Dermis blood vessel endothelial cell (primary cell): Measurements from ENCODE around the gene LAYN. TPM values are rescaled to one million over a fixed set of nuclear protein-coding genes. Genes with fewer than 3 reads are reported as not detected.
A peak's percentile ranks its signal among the peaks of the same experiment; 100 is the strongest.

Source experiments
- DNase-seq: peaks from one replicate; pipeline ENCODE4 v3.0.0; 2010
- total RNA-seq: library from RNA; depleted of rRNA; stranded (reverse); fragments of >200 nt; gene quantifications from 2 replicates; pipeline ENCODE4 v1.2.3, GENCODE V29; 2014

LAYN gene
- total RNA-seq, 1 donor from 2014 or later = 91.7 TPM

DNA sequence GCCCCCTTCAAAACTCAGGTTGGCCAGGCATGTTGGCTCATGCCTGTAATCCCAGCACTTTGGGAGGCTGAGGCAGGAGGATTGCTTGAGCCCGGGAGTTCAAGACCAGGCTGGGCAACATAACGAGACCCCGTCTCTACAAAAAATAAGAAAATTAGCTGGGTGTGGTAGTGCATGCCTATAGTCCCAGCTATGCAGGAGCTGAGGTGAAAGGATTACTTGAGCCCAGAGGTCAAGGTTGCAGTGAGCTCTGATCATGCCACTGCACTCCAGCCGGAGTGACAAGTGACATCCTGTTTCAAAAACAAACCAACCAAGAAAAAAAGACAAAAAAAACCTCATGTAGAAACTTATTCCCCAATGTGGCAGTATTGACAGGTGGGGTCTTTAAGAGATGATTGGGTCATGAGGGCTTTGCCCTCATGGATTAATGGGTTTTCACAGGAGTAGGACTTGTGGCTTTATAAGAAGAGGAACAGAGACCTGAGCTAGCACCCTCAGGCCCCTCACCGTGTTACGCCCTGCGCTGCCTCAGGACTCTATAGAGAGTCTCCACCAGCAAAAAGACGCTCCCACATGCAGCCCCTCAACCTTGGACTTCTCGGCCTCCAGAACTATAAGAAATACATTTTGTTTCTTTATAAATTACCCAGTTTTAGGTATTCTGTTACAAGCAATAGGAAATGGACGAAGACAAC lies 22.3 kb downstream of the LAYN start:
- DNase-seq = no peak

- DNase-seq = peak; percentile 84
These were observed 24.7 kb downstream of the LAYN start for GRCh38 chr11:111565114-111565720.

DNA sequence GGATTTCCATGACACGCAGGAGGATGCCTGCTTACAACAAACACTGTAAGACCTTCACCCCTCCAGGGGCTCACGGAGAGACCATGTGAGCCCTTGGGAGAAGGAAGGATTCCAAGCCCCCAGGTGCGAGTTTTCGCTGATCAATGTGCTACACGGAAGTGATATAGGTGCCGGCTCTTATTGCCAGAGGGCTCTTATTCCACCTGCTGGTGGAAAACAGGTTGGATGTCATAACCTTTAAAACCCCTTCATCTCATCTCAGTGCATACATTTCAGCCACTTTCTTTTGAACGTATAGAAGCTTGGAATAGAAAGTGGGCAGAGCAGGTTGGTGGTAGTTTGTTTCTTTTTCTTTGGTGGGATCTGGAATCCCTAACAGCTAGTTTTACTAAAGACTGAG lies 25.8 kb downstream of the LAYN start:
- no peak for DNase-seq

DNA sequence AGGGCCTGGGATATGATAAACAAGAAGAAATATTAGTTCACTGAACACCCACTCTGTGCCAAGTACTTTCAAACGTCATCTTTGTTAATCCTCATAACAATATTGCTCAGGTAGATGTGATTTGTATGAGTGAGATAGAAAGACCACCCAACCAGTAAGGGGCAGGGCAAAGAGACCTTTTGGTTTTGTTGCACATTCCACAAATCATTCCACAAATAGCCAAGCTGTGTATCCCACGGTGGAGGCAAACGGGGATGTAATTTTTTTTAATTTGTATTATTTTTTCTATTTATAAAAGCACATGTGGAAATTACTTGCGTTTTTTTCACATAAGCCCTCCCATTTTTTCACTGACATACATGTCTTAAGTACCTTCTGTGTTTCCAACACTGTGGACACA lies 29.0 kb downstream of the LAYN start:
- no peak for DNase-seq

GRCh38 chr11:111570796-111571195 lies 30.3 kb downstream of the LAYN start:
- no peak for DNase-seq

DNA sequence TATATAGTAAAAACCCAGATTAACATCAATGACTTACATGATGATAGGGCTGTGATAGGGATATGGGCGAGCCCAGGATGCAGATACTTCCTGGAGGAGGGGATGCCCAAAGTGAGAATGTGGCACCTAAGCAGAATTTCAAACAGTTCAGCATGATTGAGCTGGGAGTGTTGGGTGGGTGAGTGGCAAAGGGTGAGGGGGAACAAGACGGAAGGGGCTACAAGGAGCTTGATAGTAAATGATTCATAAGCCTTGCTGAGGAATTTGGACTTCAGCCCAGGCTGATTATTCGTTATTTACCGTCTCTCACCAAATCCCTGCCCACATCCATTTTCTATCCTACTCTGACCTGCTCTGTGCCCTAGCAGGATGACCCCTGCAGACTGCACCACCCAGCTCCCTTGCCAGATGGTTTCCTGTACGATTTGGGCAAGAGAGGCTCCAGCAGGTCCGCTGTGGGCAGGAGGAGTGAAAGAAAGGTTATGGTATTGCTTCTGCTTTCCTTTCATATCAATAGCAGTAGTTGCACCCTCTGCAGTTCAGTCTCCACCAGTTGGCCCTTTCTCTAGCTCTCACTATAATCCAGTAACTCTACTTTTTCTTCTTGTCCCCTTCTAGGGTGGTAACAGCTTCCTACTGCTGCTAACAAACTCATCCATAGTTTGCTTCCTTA lies 31.4 kb downstream of the LAYN start:
- DNase-seq = peak; percentile 44

DNA sequence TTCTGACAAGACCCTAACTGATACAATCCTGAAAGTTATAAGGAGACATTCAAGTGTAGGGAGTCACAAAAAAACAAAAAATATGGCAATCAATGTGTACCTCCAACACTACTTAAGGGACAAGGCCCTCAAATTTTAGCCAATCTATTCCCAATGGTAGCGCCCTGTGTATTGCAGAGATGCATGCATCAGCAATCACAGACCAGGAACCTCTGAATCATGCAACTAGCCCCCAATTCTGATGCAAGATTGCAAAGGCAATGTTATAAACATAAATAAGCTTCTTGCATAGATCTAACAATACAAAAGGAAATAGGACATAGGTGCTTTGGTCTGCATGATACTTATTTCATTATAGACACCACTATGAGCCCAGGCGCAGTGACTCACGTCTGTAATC lies 32.1 kb downstream of the LAYN start:
- DNase-seq = no peak

- no peak for DNase-seq
These were observed 33.3 kb downstream of the LAYN start for GRCh38 chr11:111573821-111574249.

GRCh38 chr11:111574373-111575225 lies 34.1 kb downstream of the LAYN start:
- DNase-seq = no peak

DNA sequence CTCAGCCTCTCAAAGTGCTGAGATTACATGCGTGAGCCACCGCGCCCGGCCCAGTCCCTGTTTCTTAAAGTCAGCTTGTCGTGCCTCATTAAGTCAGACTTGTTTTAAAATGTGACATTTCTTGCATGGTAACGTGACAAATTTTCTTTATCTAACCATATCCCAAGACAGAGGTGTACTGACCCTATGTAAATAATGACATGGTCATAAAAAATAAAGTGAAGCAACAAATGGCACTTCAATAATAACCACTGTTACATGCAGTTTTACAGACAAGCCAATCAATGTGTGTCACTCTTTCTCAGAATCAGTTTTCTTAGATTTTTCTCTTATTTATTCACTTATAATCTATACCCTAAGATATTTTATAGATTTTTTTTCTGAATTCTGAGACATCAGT lies 35.2 kb downstream of the LAYN start:
- DNase-seq = no peak

DNA sequence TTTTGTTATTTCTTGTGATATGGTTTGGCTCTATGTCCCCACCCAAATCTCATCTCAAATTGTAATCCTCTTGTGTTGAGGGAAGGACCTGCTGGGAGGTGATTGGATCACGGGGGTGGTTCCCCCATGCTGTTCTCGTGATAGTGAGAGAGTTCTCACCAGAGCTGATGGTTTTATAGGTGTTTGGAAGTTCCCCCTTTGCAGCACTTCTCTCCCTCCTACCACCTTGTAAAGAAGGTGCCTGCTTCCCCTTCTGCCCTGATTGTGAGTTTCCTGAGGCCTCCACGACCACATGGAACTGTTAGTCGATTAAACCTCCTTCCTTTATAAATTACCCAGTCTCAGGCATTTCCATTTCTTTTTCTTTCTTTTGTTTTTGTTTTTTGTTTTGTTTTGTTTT lies 37.3 kb downstream of the LAYN start:
- no peak for DNase-seq

- no peak for DNase-seq
These were observed 40.8 kb downstream of the LAYN start for GRCh38 chr11:111581341-111581740.

DNA sequence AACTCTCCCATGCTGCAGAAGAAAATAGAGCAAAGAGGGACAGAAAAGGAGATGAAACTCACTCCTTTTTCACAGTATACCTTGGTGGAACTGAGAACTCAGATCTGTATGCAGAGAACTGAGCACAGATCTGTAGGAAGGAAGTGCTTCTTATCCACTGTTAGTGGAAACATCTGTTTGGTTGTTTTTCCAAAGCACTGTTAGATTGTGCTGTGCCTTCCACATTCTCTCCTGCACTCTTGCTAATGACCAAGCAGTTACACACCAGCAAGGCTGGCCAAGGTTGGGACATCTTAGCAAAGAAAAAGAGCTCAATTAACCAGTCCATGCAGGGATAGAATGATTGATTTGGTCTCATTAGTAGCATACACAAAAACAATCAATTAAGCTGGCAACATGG lies 41.6 kb downstream of the LAYN start:
- peak; percentile 36 for DNase-seq

GRCh38 chr11:111582881-111583280 lies 42.4 kb downstream of the LAYN start:
- no peak for DNase-seq

DNA sequence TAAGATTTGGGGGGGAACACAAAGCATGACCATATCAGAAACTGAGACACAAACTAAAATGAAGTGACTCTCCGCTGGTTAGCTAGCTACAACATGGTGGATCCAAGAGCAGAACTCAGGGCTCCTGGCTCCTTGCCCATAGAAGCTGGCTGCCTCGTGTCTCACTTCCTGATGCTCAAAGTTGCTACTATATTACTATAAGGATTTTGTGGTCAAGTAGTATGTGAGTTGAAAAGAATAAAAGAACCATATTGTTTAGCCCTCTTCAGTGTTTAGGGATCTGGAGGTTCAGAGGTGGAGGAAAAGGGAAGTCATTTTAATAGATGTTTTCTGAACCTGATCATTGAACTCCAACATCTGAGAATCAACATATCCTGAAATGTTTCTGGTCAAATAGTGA lies 44.9 kb downstream of the LAYN start:
- DNase-seq = peak; percentile 81

DNA sequence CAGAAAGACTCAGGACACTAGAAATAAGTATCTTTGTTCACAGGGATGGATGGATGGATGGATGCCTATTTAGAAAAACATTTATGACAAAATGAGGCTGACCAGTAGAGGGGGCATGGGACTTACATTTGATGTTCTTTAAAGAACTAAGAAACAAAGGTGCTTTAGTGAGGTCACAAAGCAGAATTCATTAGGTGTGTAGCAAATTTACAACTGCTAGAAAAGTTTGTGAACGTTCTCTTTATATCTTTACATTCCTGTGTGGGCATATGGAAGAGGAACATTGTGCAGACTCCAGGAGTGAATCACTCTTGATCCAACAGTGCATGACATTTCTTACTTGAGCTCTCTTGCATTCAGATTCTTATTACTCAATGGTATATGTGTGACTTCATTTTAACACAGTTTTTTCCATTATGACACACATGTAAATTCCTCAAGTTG lies 45.9 kb downstream of the LAYN start:
- peak; percentile 74 for DNase-seq

DNA sequence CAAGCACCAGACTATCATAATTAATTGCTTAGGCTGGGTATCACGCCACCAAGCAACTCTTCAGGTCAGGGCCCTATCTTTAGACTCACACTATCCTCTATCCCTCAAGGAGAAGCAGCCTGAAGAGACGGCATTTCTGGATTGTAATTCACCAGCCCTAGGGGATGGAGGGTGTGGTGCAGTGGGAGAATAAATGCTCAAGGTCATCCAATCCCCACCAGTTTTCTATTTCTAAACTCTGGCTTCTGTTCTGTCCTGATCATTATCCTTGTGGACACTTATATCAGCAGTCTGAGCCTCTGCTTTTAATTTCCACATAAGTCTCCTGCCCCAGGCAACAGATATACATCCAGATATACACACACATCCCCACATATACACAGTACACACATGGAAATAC lies 48.6 kb downstream of the LAYN start:
- no peak for DNase-seq

DNA sequence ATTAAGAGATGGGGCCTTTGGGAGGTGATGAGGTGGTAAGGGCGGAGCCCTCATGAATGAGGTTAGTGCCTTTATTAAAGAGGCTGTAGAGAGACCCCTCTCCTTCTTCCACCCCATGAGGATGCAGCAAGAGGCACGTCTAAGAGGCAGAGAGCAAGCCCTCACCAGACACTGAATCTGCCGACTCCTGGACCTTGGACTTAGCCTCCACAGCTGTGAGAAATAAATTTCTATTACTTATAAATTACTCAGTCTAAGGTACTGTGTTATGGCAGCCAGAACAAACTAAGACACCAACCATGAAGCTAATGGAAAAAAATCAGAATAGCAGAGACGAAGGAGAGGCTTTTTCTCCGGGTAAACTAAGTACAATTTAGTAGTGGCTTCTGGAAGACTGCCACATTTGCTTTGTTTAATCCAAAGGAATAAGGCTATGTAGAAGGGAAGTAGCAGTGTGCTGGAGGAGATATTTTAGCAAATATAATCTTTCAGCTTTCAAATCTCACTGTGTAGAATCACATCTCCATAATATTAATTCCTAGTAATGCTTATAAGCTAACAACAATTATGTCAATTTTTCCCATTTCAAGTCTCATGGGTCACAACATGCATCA lies 49.5 kb downstream of the LAYN start:
- DNase-seq = no peak

- no peak for DNase-seq
These were observed 50.9 kb downstream of the LAYN start for GRCh38 chr11:111591187-111591960.

- DNase-seq = no peak
These were observed 52.0 kb downstream of the LAYN start for GRCh38 chr11:111592491-111592890.

GRCh38 chr11:111596319-111596718 lies 55.8 kb downstream of the LAYN start:
- no peak for DNase-seq

DNA sequence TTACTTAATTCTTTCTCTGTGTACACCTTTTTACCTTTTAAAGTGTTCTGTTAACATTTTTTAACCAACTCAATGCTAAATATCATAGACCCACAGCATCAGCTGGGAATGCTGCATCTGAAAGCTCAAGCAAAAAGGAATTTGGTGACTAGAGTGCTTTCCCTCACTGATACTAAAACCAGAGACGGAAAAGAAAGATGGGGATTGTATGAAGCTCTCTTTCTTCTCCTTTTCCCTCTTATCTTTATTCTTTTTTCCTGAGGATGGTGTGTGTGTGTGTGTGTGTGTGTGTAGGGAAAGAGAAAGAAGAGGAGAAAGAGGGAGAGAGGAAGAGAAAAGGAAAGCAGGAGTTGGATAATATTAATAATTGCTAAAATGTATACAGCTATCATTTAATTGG lies 57.6 kb downstream of the LAYN start:
- no peak for DNase-seq
